GM12878 (cell line): ENCODE results near the gene TBCCD1. TPM values are rescaled to one million over a fixed set of nuclear protein-coding genes. Genes with fewer than 3 reads are reported as not detected.

Experiments
- ATAC-seq: fragments of 200-7000 bp; cut with Tn5 transposase; 3 replicates; pipeline ENCODE4 v1.9.1; 2020; ENCODE audit warnings: mild to moderate bottlenecking, moderate library complexity
- BruUV-seq: library from RNA; stranded (reverse); fragments of 400-500 nt; replicated peaks from 2 replicates; lab custom pipeline; 2021; lab: Mats Ljungman, UMichigan
- CTCF ChIA-PET: fragments of 300-600 bp; sonication (Branson Sonifier 250); formaldehyde crosslinking; extraction: SDS; loops from one replicate; lab custom pipeline; 2021; ENCODE audit warnings: inconsistent platforms; lab: Yijun Ruan, JAX
- POLR2A ChIA-PET: fragments of 350-600 bp; formaldehyde crosslinking; extraction: SDS; loops from one replicate; lab custom pipeline; 2021; ENCODE audit warnings: inconsistent platforms; lab: Charles Lee
- RAD21 ChIA-PET: fragments of 300-600 bp; sonication (Branson Sonifier 250); formaldehyde crosslinking; loops from one replicate; lab custom pipeline; 2023; ENCODE audit warnings: antibody characterized with exemption; ENCODE audit not compliant: unreplicated experiment; lab: Charles Lee
- SMC1A ChIA-PET: fragments of 300-600 bp; sonication (Branson Sonifier 250); formaldehyde crosslinking; loops from one replicate; lab custom pipeline; 2023; ENCODE audit not compliant: unreplicated experiment, uncharacterized antibody; lab: Charles Lee
- DNase-seq: peaks from one replicate; pipeline ENCODE4 v3.0.0-alpha.2; 2011; ENCODE audit warnings: low read depth, low spot score
- FAIRE-seq: peaks from 3 replicates; lab custom pipeline; 2011; peaks lifted over from hg19 to GRCh38; lab: Jason Lieb, UNC
- H2AFZ ChIP-seq: 2 replicates; pipeline ENCODE4 v1.6.0; 2011; ENCODE audit warnings: low read depth, low read length, control low read depth; ENCODE audit not compliant: control insufficient read depth
- H3K27ac ChIP-seq: 2 replicates; pipeline ENCODE4 v1.5.1; 2011; ENCODE audit warnings: control low read depth; ENCODE audit not compliant: control insufficient read depth, insufficient read depth
- H3K27me3 ChIP-seq, 2 experiments: replicated peaks in 1 of 2; 2 replicates each; pipeline versions ENCODE4 v1.6.0 to v1.6.1; 2011; ENCODE audit warnings: low read length in 1 of 2; ENCODE audit not compliant: control insufficient read depth in 2 of 2, insufficient read depth in 2 of 2
- H3K36me3 ChIP-seq, 2 experiments: 2 replicates each; pipeline ENCODE4 v1.5.1; 2011; ENCODE audit warnings: low read length in 1 of 2; ENCODE audit not compliant: control insufficient read depth in 2 of 2, insufficient read depth in 2 of 2
- H3K4me1 ChIP-seq: 2 replicates; pipeline ENCODE4 v1.6.1; 2011; ENCODE audit warnings: mild to moderate bottlenecking, low read length, moderate library complexity, mixed read lengths; ENCODE audit not compliant: control insufficient read depth, insufficient read depth
- H3K4me2 ChIP-seq: 2 replicates; pipeline ENCODE4 v1.6.0; 2011; ENCODE audit warnings: control low read depth; ENCODE audit not compliant: control insufficient read depth, insufficient read depth
- H3K4me3 ChIP-seq: fragments of 200-600 bp; sonication (generic); 2 replicates; pipeline ENCODE4 v1.5.1; 2016
- H3K79me2 ChIP-seq: 2 replicates; pipeline ENCODE4 v1.6.0; 2011; ENCODE audit warnings: low read length; ENCODE audit not compliant: control insufficient read depth, insufficient read depth
- H3K9ac ChIP-seq: 2 replicates; pipeline ENCODE4 v1.8.0; 2011; ENCODE audit warnings: low read length, control low read depth, mixed read lengths; ENCODE audit not compliant: control insufficient read depth, insufficient read depth
- H3K9me3 ChIP-seq: replicated peaks from 3 replicates; pipeline ENCODE4 v1.5.1; 2011; ENCODE audit warnings: mild to moderate bottlenecking, low read length; ENCODE audit not compliant: control insufficient read depth, insufficient read depth
- H4K20me1 ChIP-seq: 2 replicates; pipeline ENCODE4 v1.6.0; 2011; ENCODE audit not compliant: control insufficient read depth, insufficient read depth
- ASH2L ChIP-seq: fragments of 300-600, 200-600 bp; sonication (generic); IDR thresholded peaks from 2 replicates; pipeline ENCODE4 v1.6.1; 2017; ENCODE audit warnings: low read depth, mild to moderate bottlenecking, borderline replicate concordance
- ATF3 ChIP-seq: IDR thresholded peaks from 2 replicates; pipeline ENCODE4 v1.6.1; 2011; ENCODE audit warnings: low read depth, mild to moderate bottlenecking, low read length, moderate library complexity, borderline replicate concordance; ENCODE audit errors: extremely low read depth
- CTCF ChIP-seq, 3 experiments: IDR thresholded peaks in 2 of 3; conservative IDR thresholded peaks in 1 of 3; 2 replicates each; pipeline ENCODE4 v1.5.1; 2011; ENCODE audit warnings: low read depth in 3 of 3, low read length in 3 of 3, mild to moderate bottlenecking in 3 of 3, control low read depth in 2 of 3, moderate library complexity in 2 of 3, inconsistent platforms in 1 of 3, mixed read lengths in 1 of 3; ENCODE audit not compliant: control insufficient read depth in 2 of 3, insufficient read depth in 1 of 3; ENCODE audit errors: extremely low read depth in 1 of 3
- HDAC2 ChIP-seq: fragments of 200-600 bp; sonication (generic); IDR thresholded peaks from 2 replicates; pipeline ENCODE4 v1.6.1; 2017
- KLF5 ChIP-seq: fragments of 450-650 bp; IDR thresholded peaks from 2 replicates; pipeline ENCODE4 v1.6.1; 2014; ENCODE audit warnings: mild to moderate bottlenecking; ENCODE audit not compliant: partially characterized antibody
- LARP7 ChIP-seq: fragments of 450-650 bp; IDR thresholded peaks from 2 replicates; pipeline ENCODE4 v1.6.1; 2017; ENCODE audit warnings: mild to moderate bottlenecking
- MTA2 ChIP-seq: fragments of 450-650 bp; IDR thresholded peaks from 2 replicates; pipeline ENCODE4 v1.6.1; 2016; ENCODE audit warnings: low read depth, mild to moderate bottlenecking, moderate library complexity
- MYB ChIP-seq: fragments of 150-350 bp; IDR thresholded peaks from 2 replicates; pipeline ENCODE4 v1.6.1; 2014; ENCODE audit warnings: mild to moderate bottlenecking, low read depth, low read length, borderline replicate concordance
- NR2C1 ChIP-seq: fragments of 450-650 bp; IDR thresholded peaks from 2 replicates; pipeline ENCODE4 v1.6.1; 2017; ENCODE audit warnings: antibody characterized with exemption, mild to moderate bottlenecking, moderate library complexity
- RELB ChIP-seq: fragments of 450-650 bp; IDR thresholded peaks from 2 replicates; pipeline ENCODE4 v1.6.1; 2017; ENCODE audit warnings: low read depth, mild to moderate bottlenecking, moderate library complexity
- RFX5 ChIP-seq: IDR thresholded peaks from 2 replicates; pipeline ENCODE4 v1.6.1; 2011; ENCODE audit warnings: low read depth, low read length, improper control_type of control experiment
- SMARCA5 ChIP-seq: fragments of 450-650 bp; IDR thresholded peaks from 2 replicates; pipeline ENCODE4 v1.6.1; 2017; ENCODE audit warnings: mild to moderate bottlenecking
- SREBF1 ChIP-seq: IDR thresholded peaks from 2 replicates; pipeline ENCODE4 v1.6.1; 2012; ENCODE audit warnings: mild to moderate bottlenecking, low read length
- SRF ChIP-seq, 2 experiments: IDR thresholded peaks; 2 replicates each; pipeline ENCODE4 v1.6.1; 2011; ENCODE audit warnings: low read depth in 2 of 2, low read length in 2 of 2, mild to moderate bottlenecking in 1 of 2, moderate library complexity in 1 of 2
- STAT3 ChIP-seq: IDR thresholded peaks from 2 replicates; pipeline ENCODE4 v1.6.1; 2011; ENCODE audit warnings: low read depth, low read length, improper control_type of control experiment
- TAF1 ChIP-seq: IDR thresholded peaks from 2 replicates; pipeline ENCODE4 v1.6.1; 2011; ENCODE audit warnings: mild to moderate bottlenecking, low read depth, low read length, borderline replicate concordance
- TCF3 ChIP-seq: IDR thresholded peaks from 2 replicates; pipeline ENCODE4 v1.6.1; 2012; ENCODE audit warnings: low read depth, mild to moderate bottlenecking, low read length, borderline replicate concordance; ENCODE audit not compliant: insufficient read depth
- ZBED1 ChIP-seq: IDR thresholded peaks from 2 replicates; pipeline ENCODE4 v1.6.1; 2016; ENCODE audit warnings: borderline replicate concordance
- ZNF24 ChIP-seq: fragments of 450-650 bp; IDR thresholded peaks from 2 replicates; pipeline ENCODE4 v1.6.1; 2017; ENCODE audit warnings: antibody characterized with exemption, mild to moderate bottlenecking
- ZNF622 ChIP-seq: fragments of 450-650 bp; IDR thresholded peaks from 2 replicates; pipeline ENCODE4 v1.6.1; 2017; ENCODE audit warnings: mild to moderate bottlenecking, inconsistent platforms
- WGBS: methylation state at CpG from one replicate; pipeline ENCODE4 v1.1.6; 2016; ENCODE audit warnings: low lambda C conversion rate; ENCODE audit not compliant: insufficient replicate concordance, insufficient coverage; ENCODE audit errors: missing lambda C conversion rate; 5-methylcytosine and 5-hydroxymethylcytosine counted together
- in situ Hi-C: fragments of 300-500 bp; cut with MboI; formaldehyde crosslinking; loops from 9 replicates; pipeline ENCODE4 v1.14.3; 2018; ENCODE audit warnings: mixed read lengths
- intact Hi-C: fragments of 100-400 bp; cut with micrococcal nuclease; formaldehyde crosslinking; loops from one replicate; pipeline ENCODE4 v1.14.2; 2022; ENCODE audit not compliant: unreplicated experiment
- polyA plus RNA-seq, 11 experiments: library from polyadenylated mRNA; depleted of rRNA in 4 of 11; unstranded in 6 of 11; stranded (reverse) in 5 of 11; fragments of >200 nt; fragmentation: Nextera tagmentation in 4 of 11; fragmentation: Illumina TruSeq in 1 of 11; extraction: Ambion mirVana in 4 of 11; extraction: Trizol in 1 of 11; gene quantifications; 1 replicate in 1 of 11; 2 replicates in 10 of 11; pipeline versions ENCODE4 v1.2.1 to v1.2.3, GENCODE V29; 2011 to 2016; ENCODE audit warnings: inconsistent platforms in 2 of 11, missing spikeins in 2 of 11, low read depth in 1 of 11
- total RNA-seq, 4 experiments: library from RNA; depleted of rRNA in 3 of 4; stranded (reverse); fragments of >200 nt in 3 of 4; fragmentation: Illumina TruSeq in 1 of 4; extraction: Trizol in 1 of 4; gene quantifications; 2 replicates each; pipeline versions ENCODE4 v1.2.1 to v1.2.3, GENCODE V29; 2013 to 2021

Gene TBCCD1
- total and polyA plus RNA-seq, 10 of the 15 experiments (the other 5 are each of a cell fraction or from before 2014, with no cell fraction given) = 6.9 to 23.4 (median 14.7) TPM

GRCh38 chr3:186570096-186570940 is 3.2 kb upstream of the TBCCD1 start, which contains the start of gene DNAJB11:
Gene DNAJB11, plus strand, starts transcription at chr3:186570720. Its CDS starts 178 bp downstream, at chr3:186570898.
- Histone ChIP-seq H3K27ac (peak within 1 kb of the TSS; percentile 85), H3K79me2 (peaks cover 60% of the 10 kb centered on the region), H3K9me3 (no peaks in the 10 kb centered on the region), H3K4me1 (peaks cover 10% of the 10 kb centered on the region), H4K20me1 (no peaks in the 10 kb centered on the region), H3K4me2 (peak within 1 kb of the TSS; percentile 81), H3K9ac (peak within 1 kb of the TSS; percentile 89), H2AFZ (peak within 1 kb of the TSS; percentile 84), H3K27me3 (no peaks in the 10 kb centered on the region), H3K36me3 (peaks cover 0 to 9% of the 10 kb centered on the region in 2 experiments; a peak in 3 of 4 replicates), H3K4me3 (peak within 1 kb of the TSS; percentile 90)
- WGBS = under 1% methylated on average over 59 of the region's 59 CpGs
- ChIA-PET RAD21 (interaction anchor here (0.6 to 2.5 kb wide), 9 partner anchors 31 to 588 kb away, joined by 3 to 21 read pairs (median 4); partner anchors contain the start of gene EIF4A2), SMC1A (interaction anchor here (0.7 to 3.8 kb wide), 15 partner anchors 9 to 632 kb away, joined by 3 to 23 read pairs (median 3); partner anchors contain the start of gene RFC4), POLR2A (interaction anchor here (0.6 to 2.9 kb wide), 17 partner anchors 14 to 627 kb away, joined by 3 to 20 read pairs (median 4); partner anchors contain the start of genes EIF4A2 and RFC4), CTCF (interaction anchor here (0.7 to 1.9 kb wide), 11 partner anchors 30 to 627 kb away, joined by 3 to 18 read pairs (median 4); no protein-coding TSS in a partner anchor)
- DNase-seq (peak; percentile 98), FAIRE-seq (peak; percentile 100), ATAC-seq (peak; percentile 90)
- intact Hi-C loops (loop anchor here (2.0 to 5.0 kb wide), 2 partner anchors 212 to 633 kb away; partner anchors contain the start of genes EIF4A2 and TRA2B), in situ Hi-C loops (no loop called here)
- no TSS peak for BruUV-seq
- no peak for TF ChIP-seq MYB
- TF ChIP-seq TCF3 = peak; percentile 64; the same call in 1 of the 2 replicates
- TF ChIP-seq SMARCA5 = no peak
- TF ChIP-seq HDAC2 = no peak
- TF ChIP-seq ASH2L = no peak
- peak; percentile 100 for TF ChIP-seq TAF1
- TF ChIP-seq ZNF622 = no peak
- no peak for TF ChIP-seq KLF5
- no peak for TF ChIP-seq MTA2
- peak in 1 of 2 experiments; percentile 70; a peak in 2 of 4 replicates for TF ChIP-seq SRF (IDR thresholded peaks at IDR 0.05; ENCODE audit: low read depth in 2 of 2, low read length in 2 of 2)
- no peak for TF ChIP-seq CTCF (IDR thresholded peaks at IDR 0.05 in 2 of 3, conservative IDR thresholded peaks at IDR 0.05 in 1 of 3; ENCODE audit: control insufficient read depth in 2 of 3, extremely low read depth in 1 of 3, insufficient read depth in 1 of 3, low read depth in 3 of 3, low read length in 3 of 3)
- peak; percentile 67; the same call in 1 of the 2 replicates for TF ChIP-seq ATF3
- TF ChIP-seq LARP7 = no peak; the same call in 1 of the 2 replicates
- TF ChIP-seq ZBED1 = no peak; the same call in 1 of the 2 replicates
- peak; percentile 36; the same call in 1 of the 2 replicates for TF ChIP-seq SREBF1
- peak; percentile 83 for TF ChIP-seq RELB
- no peak for TF ChIP-seq ZNF24
- TF ChIP-seq NR2C1 = no peak
- TF ChIP-seq STAT3 = 0 out of 2 replicates have a peak, but pooled peaks have one; percentile 43
- TF ChIP-seq RFX5 = peak; percentile 93
